GM21717 (cell line): Measurements from ENCODE around the gene HTRA2.
A peak's percentile ranks its signal among the peaks of the same experiment; 100 is the strongest.
"Not testable (repeated sequence)": the region's sequence is repeated elsewhere in the genome, so short reads cannot be mapped to it uniquely, and the experiment has no call there.

Experiments
- ATAC-seq: cut with Tn5 transposase; IDR thresholded peaks from one replicate; pipeline ENCODE4 v1.9.1; 2021; ENCODE audit warnings: mild to moderate bottlenecking, moderate library complexity; ENCODE audit not compliant: unreplicated experiment

HTRA2 gene

DNA sequence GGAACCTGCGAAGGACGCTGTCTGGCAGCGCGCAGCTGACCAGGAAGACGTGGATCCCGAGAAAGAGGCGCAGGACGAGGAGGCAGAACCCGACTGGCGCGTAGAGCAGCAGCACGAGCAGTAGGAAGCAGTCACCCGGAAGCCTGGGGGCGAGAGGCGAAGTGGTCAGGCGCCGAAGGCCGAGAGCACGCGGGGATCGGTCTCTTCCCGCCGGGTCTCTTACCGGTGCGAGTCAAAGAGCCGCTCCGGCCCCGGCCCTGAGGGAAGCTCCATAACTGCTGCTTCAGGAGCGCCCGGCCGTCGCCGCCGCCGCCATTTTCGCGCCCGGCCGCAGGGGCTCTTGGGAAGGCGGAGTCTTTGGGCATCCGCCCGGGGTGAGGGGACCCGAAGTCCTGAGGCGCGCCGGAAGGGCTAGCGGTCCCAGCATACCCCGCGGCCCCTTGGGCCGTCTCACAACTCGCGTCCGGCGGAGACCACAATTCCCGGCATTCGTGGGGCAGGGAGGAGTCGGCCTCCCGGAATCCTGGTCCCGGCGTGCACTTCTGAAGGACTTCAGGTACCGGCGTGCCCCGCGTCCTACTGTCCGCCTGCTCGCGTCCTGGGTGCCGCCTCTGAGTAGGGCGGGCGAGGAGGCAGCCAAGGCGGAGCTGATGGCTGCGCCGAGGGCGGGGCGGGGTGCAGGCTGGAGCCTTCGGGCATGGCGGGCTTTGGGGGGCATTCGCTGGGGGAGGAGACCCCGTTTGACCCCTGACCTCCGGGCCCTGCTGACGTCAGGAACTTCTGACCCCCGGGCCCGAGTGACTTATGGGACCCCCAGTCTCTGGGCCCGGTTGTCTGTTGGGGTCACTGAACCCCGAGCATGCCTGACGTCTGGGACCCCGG is at the start of gene HTRA2, which contains the start of gene AUP1:
Gene HTRA2 (plus strand): TSS at position 577 of the 882 bp plus-strand sequence. CDS start 74 bp downstream, at position 651.
Gene AUP1 (minus strand): TSS at position 350 of the 882 bp plus-strand sequence. CDS start 77 bp downstream, at position 273.
- ATAC-seq, result peak; percentile 74

DNA sequence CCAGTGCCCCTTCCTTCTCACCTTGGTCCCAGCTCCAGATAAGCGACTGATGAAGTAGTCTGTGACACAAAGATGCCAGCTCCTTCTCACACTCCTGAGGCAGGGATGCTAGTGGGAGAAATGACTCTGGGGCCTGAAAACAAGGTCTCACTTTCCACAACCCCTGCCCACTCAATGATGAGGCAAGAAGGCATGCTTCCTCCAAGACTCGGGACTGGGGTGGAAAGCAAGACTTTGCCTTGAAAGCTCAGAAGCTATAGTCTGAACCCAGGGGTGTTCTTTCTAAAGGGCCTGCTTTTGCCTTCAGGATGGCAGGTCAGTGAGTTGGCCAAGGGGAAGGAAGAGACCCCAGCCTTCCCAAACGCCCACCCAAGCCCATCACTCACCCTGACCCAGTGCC is 48.3 kb upstream of the HTRA2 start:
- ATAC-seq, result no peak

DNA sequence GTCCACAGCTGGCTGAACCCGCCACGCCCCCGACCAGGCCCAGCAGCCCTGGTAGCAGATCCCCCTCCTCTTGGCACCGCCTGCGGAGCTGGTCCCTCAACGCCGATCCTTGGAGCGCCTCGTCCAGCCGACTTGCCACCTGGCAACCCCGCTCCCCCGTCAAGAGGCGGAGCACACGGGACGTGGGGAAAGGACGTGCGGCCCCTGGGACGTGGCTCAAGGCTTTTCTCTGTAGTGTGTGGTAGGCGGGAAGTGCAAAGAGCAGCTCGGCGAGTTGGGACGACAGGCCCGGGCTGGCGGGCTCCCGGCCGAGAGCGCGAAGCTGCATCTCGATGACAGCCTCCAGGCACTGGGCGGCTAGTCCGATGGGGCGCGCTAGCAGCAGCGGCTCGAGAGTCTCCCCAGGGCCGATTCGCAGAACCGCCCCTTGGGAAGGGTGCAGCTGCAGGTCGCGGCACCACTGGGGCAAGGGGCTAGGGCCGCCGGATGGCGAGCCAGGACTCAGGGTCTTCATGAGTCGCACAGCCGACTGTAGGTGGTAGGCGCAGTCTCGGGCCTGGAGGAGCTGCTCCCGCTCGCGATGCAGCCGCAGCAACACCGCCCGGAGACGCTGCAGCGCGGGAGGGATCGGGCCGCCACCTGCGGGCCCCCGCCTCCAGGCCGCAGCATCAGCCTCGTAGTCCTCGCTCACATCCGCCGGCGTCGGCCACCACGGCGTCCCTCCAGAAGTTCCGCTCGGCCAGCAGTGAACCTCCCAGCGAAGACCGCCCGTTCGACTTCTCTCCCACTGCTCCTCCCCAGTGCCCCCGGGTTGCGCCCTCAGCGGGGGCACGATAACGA is 47.6 kb upstream of the HTRA2 start:
- peak; percentile 36 for ATAC-seq

DNA sequence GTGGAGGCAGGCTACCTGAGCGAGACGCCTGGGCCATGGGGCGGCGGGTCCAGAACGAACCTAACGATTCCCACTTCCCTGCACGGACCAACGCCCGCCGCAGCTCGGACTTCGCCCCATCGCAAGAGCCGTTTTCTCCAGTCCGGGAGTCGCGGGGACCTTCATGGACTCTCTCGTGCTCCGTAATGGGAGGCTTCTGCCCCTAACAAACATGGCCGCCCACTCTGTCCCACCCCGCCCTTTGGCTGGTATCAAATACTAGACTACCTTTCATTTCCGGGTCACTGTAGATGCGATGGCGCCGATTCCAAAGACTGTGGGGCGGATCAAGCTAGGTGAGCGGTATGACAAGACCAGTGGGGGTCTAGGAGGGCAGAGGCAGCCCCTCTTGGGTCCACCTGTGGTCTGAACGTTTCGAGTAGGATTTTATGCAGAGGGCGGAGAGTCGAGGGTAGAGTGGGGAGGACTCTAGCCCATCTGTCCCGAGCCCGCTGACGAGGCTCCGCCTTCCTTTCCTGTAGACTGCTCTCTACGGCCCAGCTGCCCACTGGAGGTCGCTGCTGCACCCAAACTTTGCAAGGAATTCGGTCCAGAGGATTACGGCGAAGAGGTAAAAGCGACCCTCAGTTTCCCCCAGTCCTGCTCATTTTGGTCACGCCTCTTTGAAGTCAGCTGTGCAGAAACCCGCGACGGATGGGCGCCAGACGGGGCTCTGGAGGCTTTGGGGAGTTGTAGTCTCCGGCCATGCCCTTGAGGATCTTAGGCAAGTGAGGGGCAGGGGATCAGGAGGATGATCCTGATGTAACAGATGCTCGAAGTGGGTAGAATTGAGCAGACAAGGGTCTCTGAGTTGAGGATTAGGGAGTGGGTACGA is 46.7 kb upstream of the HTRA2 start, which contains the start of the genes CCDC142 and TTC31:
Gene CCDC142 (minus strand): TSS at position 198 of the 874 bp plus-strand sequence. CDS start 161 bp downstream, at position 37.
Gene TTC31 (plus strand): TSS at position 281 of the 874 bp plus-strand sequence. CDS start 15 bp downstream, at position 296.
- peak; percentile 88 for ATAC-seq

DNA sequence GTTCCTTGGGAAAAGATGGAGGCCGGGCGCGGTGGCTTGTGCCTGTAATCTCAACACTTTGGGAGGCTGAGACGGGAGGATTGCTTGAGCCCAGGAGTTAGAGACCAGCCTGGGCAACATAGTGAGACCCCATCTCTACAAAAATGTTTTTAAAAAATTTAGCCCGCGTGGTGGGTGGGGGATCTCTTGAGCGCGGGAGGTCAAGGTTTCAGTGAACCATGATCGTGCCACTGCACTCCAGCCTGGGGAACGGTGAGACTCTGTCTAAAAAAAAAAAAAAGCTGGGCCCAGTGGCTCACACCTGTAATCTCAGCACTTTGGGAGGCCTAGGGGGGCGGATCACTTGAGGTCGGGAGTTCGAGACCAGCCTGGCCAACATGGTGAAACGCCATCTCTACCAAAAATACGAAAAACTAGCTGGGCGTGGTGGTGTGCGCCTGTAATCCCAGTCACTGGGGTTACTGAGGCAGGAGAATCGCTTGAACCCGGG is 46.0 kb upstream of the HTRA2 start:
- not testable (repeated sequence) for ATAC-seq

DNA sequence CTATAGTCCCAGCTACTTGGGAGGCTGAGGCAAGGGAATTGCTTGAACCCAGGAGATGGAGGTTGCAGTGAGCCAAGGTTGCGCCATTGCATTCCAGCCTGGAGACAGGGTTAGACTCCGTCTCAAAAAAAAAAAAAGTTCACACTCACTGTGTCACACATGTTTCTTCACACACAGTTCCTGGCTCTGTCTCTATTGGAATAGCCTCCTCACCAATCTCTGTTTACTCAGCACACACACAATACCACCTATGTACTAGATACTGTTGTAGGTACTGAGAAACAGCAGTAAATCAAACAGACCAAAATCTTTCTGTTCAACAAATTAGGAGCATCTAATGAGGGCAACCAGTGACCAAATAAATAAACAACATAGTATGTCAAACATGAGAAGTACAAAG is 43.6 kb upstream of the HTRA2 start:
- no peak for ATAC-seq

DNA sequence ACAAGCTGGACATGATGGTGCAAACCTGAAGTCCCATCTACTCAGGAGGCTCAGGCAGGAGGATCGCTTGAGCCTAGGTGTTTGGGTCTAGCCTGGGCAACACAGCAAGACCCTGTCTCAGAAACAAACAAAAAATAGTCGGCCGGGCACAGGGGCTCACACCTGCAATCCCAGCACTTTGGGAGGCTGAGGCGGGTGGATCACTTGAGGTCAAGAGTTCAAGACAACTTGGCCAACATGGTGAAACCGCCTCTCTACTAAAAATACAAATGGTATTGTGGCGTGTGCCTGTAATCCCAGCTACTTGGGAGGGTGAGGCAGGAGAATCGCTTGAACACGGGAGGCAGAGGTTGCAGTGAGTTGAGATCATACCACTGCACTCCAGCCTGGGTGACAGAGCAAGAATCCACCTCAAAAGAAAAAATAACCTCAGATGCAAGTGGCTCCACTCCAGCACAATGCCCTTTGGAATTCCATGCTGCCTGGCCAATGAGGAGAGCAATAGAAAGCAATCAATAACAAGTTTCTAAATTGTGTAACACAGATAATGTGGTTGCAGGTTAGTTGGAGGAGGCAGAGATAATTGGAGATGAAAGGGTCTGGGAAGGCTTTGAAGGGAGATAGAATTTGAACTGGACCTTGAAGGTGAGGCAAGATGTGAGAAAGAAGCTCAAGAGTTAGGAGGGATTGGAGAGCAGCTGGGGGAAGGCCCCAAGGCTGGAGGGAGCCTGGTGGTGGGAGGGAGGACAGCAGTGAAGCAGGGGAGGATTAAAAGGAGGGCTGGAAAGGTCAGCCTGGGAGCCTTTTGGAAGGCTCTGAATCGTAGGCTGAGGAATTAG is 40.9 kb upstream of the HTRA2 start:
- no peak for ATAC-seq

DNA sequence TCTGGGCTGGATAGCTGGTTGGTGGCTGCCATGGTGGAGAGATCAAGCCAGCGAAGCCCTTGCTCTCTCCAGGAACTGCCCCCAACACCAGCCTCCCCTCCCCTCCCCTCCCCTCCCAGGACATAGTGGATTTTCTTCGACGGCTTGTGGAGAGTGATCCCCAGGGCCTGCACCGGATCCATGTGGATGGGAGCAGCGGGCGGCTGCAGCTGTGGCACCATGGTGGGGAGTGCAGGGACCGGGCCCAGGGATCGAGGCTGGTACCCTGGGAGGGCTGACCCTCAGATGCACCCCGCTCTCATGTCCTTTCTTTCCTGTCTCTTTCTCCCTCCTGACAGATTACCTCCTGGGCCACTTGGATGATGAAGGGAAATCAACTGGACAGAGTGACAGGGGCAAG is 39.8 kb upstream of the HTRA2 start:
- no peak for ATAC-seq

DNA sequence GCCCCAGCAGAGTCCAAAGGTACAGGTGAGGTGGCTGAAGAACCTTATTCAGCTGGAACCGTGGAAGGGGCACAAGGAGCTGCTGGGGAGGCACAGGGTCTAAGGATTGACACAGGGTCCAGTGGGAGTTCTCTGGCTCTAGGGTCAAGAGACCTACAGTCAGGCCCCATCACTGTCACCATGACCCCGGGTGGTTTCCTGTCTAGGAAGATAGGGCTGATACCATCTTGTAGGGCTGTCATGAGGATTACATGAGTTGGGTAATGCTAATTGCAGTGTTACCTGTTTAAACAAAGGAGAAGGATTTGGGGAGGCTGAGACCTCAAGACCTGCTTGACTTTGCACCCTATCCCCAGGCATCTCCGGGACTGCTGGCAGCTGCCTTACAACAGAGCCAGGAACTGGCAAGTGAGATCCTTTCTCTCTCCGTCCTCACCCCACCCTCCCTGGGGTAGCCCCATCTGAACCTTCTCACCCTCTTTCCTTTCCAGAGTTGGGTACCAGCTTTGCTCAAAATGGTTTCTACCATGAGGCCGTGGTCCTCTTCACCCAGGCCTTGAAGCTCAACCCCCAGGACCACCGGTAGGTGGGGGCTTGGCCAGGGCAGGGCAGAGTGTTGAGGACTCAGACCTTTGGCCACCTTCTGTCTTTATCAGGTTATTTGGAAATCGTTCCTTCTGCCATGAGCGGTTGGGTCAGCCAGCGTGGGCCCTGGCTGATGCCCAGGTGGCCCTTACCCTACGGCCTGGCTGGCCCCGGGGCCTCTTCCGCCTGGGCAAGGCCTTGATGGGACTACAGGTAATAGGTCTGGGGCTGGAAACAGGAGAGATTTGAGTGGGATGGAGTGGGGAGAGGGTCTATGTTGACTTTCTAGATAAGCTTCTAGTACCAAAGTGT is 37.8 kb upstream of the HTRA2 start:
- ATAC-seq, result no peak

DNA sequence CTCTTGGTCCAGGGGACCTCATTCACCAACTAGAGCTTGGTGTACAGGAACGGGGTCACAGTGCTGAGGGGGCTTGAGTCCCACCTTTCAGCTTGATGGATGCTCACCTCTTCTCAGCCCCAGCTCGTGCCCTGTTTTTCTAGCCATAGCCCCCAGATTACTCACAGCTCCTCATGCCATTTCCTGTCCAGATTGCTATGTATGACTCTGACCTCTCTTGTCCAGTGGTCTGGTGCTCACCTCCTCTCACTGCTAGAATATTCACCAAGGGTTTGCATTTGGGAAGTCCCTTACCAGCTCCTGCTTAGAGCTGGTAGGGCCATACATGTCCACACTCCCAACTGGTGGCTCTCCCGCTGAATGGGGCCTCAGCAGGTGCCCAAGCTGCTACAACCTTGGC is 36.2 kb upstream of the HTRA2 start:
- ATAC-seq, result no peak

DNA sequence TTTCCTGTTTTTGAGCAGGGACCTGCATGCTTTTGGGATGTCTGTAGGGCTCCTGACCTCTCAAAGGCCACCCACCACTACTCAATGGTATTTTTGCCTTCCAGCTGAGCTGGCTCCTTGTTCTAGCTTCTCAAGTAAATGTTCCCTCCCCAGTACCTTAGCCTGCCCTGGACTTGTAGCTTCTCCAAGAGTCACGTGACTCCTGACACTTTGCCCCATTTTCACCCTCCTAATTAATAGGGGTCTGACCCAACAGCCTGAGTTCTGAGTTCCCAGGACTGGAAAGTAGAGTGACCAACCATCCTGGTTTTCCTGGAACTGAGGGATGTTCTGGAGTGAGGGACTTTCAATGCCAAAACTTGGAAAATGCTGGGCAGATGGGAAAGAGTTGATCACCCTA is 34.3 kb upstream of the HTRA2 start:
- no peak for ATAC-seq

DNA sequence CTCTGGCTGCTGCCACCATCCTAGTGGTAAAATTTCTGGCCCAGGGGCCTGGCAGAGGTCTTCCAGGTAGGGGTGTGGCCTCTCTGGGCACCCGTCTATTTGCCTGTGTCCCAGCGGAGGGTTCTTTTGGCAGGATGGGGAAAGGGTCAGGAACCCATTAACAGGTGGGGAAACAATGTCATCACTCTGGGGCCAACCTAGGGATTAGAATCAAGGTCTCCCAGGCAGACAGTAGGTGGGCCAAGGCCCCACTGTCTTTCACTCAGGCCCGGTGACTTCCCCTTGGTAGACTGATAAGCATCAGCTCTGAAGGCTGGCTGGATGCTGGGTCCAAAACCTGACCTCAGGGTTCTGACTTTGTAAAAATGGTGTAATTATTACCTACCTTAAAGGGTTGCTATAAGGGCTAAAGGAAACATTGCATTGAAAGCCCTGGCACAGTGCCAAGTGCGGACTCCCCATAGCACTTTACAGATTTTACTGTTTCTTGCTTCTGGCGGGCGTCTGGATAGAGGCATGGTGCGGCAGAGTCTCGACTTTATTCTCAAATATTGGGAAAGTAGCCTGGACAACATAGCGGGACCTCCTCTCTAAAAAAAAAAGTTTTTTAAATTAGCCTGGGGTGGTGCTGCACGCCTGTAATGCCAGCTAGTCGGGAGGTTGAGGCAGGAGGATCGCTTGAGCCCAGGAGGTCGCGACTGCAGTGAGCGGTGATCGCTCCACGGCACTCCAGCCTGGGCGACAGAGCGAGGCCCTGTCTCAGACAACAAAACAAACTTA is 32.5 kb upstream of the HTRA2 start:
- ATAC-seq, result no peak

DNA sequence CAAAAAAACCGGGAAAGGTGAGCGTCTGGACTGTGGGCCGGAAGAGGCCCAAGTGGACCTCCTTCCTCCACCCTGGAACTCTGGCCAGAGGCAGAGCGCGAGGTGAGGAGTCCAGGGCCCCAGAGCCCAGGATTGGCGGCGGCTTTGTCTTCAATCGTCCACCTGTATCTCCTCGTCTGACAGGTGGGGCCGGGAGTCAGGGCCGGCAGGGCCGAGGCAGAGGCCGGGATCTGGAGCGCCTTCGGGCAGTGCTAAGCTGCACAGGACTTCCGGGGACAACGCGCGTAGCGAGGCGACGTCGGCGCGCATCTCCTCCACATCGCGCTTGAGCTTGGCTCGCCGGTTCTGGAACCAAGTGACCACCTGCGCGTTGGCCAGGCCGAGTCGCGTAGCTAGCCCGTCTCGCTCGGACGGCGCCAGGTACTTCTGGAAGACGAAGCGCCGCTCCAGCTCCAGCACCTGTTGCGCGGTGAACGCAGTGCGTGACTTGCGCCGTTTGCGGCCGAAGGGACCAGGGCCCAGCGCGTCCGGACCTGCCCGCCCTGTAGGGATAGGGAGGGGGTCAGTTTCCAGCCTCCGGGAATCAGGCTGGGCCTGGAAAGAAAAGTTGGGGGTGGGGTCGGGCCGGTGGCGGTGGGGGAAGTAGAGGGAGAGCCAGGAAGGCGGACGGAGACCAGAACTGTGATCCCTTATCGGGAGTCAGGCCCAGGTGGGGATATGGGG is 31.8 kb upstream of the HTRA2 start:
- no peak for ATAC-seq

DNA sequence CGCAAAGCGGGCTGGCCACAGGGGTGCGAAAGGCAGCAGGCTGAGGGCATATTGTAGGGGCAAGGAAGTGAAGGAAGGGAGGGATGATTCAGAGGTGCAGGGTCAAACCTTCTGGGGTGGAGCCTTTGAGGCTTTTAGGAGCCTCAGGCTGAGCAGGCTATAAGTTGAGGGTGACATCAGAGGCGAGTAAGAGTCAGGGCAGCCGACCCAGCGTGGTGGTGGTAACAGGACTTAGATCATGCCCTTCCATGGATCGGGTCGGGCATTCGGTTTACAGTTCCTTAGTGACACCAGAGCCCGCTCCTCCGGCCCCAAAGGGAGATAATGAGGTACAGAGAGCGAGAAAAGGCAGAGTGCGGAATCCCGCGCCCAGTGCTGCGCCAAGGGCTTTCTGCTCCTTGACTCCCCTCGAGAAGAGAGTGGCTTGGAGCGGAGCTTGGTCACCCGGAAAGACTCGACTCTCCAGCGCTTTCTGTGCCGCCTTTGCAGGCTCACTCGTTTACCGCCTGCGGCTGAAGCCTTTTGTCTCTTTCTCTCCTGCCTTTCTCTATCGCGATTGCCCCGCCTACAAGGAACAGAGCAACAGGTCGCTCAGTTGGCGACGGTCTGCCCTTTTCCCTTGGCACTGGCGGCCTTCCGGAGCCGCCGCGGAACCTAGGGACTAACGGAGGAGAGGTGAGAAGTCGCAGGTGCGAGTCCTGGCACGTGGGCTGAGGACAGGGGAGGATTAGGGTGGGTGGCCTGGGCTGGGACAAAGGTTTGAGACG is 31.1 kb upstream of the HTRA2 start:
- no peak for ATAC-seq

DNA sequence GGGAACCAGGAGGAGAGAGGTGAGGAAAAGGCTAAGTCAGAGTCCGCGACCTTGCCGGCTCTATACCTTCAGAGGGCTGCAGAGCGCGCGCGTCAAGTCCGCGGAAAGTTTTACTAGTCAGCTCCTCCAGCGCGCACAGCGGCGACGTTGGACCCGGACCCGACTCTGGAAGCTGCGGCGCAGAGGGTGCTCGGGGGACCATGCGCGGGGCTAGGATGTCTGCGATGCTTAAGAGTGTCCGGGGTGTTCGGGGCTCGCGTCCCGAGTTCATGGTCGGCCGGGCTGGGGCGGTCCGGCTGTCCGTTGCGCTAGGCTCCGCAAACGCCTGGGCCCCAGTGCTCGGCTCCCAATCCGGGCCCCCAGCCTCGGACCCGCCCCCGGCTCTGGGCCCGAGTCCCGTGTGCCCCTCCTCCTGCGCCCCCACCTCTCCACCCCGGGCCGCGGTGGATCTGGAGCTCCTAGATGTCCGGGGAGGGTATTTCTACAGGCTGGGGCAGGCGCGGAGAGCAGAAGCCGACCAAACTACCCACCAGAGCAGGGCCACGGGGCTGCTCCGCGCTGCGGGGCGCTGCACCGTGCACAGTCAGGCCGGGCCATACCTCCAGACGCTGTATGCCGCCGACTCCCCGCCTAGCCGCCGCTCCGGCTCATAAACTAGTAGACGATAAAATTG is 30.3 kb upstream of the HTRA2 start, which contains the start of gene LBX2:
Gene LBX2 (minus strand): TSS at position 337 of the 673 bp plus-strand sequence. CDS start 66 bp downstream, at position 271.
- no peak for ATAC-seq
